HepG2 (cell line): ENCODE measurements around the gene AKT2. TPM values are rescaled to one million over a fixed set of nuclear protein-coding genes. Genes with fewer than 3 reads are reported as not detected.

Experiments
- ATAC-seq: fragments of 200-7000 bp; cut with Tn5 transposase; 3 replicates; pipeline ENCODE4 v1.9.1; 2020; ENCODE audit warnings: mild to moderate bottlenecking, moderate library complexity
- BruUV-seq: library from RNA; stranded (reverse); fragments of 400-500 nt; replicated peaks from 2 replicates; lab custom pipeline; 2021; lab: Mats Ljungman, UMichigan
- CTCF ChIA-PET: fragments of 300-600 bp; formaldehyde crosslinking; extraction: SDS; loops from one replicate; lab custom pipeline; 2021; ENCODE audit warnings: low total read pairs, inconsistent platforms, low intra/inter-chr PET ratio; lab: Yijun Ruan, JAX
- POLR2A ChIA-PET: fragments of 350-600 bp; sonication (Branson Sonifier 250); formaldehyde crosslinking; loops from one replicate; lab custom pipeline; 2020; ENCODE audit warnings: antibody characterized with exemption, inconsistent platforms; lab: Yijun Ruan, JAX
- DNase-seq: peaks from one replicate; pipeline ENCODE4 v3.0.0-alpha.2; 2015; ENCODE audit warnings: low spot score
- FAIRE-seq: peaks from 3 replicates; lab custom pipeline; 2011; peaks lifted over from hg19 to GRCh38; lab: Jason Lieb, UNC
- H2AFZ ChIP-seq: one replicate; pipeline ENCODE4 v1.6.1; 2011; ENCODE audit warnings: low read length, inconsistent platforms
- H3K27ac ChIP-seq: fragments of 300-600 bp; 3 replicates; pipeline ENCODE4 v1.8.0; 2011; ENCODE audit warnings: mixed run types, mild to moderate bottlenecking, mixed read lengths, low read length, inconsistent platforms; ENCODE audit not compliant: insufficient read depth; ENCODE audit errors: extremely low read length
- H3K27me3 ChIP-seq, 2 experiments: fragments of 200-600 bp in 1 of 2; 2 replicates in 1 of 2; 3 replicates in 1 of 2; pipeline versions ENCODE4 v1.6.0 to v1.8.0; 2011; ENCODE audit warnings: low read length in 2 of 2, mild to moderate bottlenecking in 2 of 2, moderate library complexity in 2 of 2, inconsistent platforms in 1 of 2; ENCODE audit not compliant: insufficient read depth in 2 of 2, control insufficient read depth in 1 of 2
- H3K36me3 ChIP-seq, 2 experiments: fragments of 200-600 bp in 1 of 2; replicated peaks in 1 of 2; 2 replicates in 1 of 2; 3 replicates in 1 of 2; pipeline versions ENCODE4 v1.5.1 to v1.8.0; 2011; ENCODE audit warnings: low read length in 2 of 2, inconsistent platforms in 1 of 2; ENCODE audit not compliant: insufficient read depth in 2 of 2, control insufficient read depth in 1 of 2
- H3K4me1 ChIP-seq: 2 replicates; pipeline ENCODE4 v1.5.1; 2012; ENCODE audit warnings: low read length, inconsistent platforms; ENCODE audit not compliant: insufficient read depth
- H3K4me2 ChIP-seq: 2 replicates; pipeline ENCODE4 v1.6.0; 2011; ENCODE audit warnings: low read depth, low read length, inconsistent platforms
- H3K4me3 ChIP-seq, 3 experiments: fragments of 200-600 bp in 1 of 3; sonication (generic), shearing (Covaris generic) in 1 of 3; replicated peaks in 1 of 3; 2 replicates each; pipeline ENCODE4 v1.5.1; 2011 to 2016; ENCODE audit warnings: low read length in 3 of 3, inconsistent platforms in 2 of 3, low read depth in 2 of 3, mild to moderate bottlenecking in 2 of 3, control low read depth in 1 of 3, mixed read lengths in 1 of 3; ENCODE audit not compliant: insufficient read depth in 1 of 3
- H3K79me2 ChIP-seq: one replicate; pipeline ENCODE4 v1.6.1; 2011; ENCODE audit warnings: low read length, inconsistent platforms; ENCODE audit not compliant: insufficient read depth
- H3K9ac ChIP-seq: 2 replicates; pipeline ENCODE4 v1.6.0; 2011; ENCODE audit warnings: mild to moderate bottlenecking, low read depth, low read length, inconsistent platforms; ENCODE audit not compliant: insufficient read depth
- H3K9me3 ChIP-seq: 2 replicates; pipeline ENCODE4 v1.5.1; 2012; ENCODE audit warnings: mild to moderate bottlenecking, low read length
- H4K20me1 ChIP-seq: 2 replicates; pipeline ENCODE4 v1.6.0; 2011; ENCODE audit warnings: inconsistent platforms, mild to moderate bottlenecking, low read length, moderate library complexity; ENCODE audit not compliant: insufficient read depth
- AKAP8 ChIP-seq: sonication (generic); formaldehyde crosslinking; IDR thresholded peaks from 2 replicates; pipeline ENCODE4 v1.5.1; 2020; ENCODE audit warnings: mild to moderate bottlenecking, missing genetic modification reagents
- ATF7-NPFF ChIP-seq: sonication (generic); formaldehyde crosslinking; IDR thresholded peaks from 2 replicates; pipeline ENCODE4 v1.8.1; 2023; ENCODE audit warnings: mild to moderate bottlenecking, low read depth, missing genetic modification reagents, moderate library complexity
- HNRNPLL ChIP-seq: fragments of 200-400 bp; formaldehyde crosslinking; IDR thresholded peaks from 2 replicates; pipeline ENCODE4 v1.6.1; 2017; ENCODE audit warnings: mild to moderate bottlenecking, low read depth, low read length; ENCODE audit not compliant: poor library complexity, severe bottlenecking
- HOXD1 ChIP-seq: sonication (generic); formaldehyde crosslinking; IDR thresholded peaks from 2 replicates; pipeline ENCODE4 v1.5.0; 2020; ENCODE audit warnings: missing genetic modification reagents
- SALL1 ChIP-seq: sonication (generic); formaldehyde crosslinking; IDR thresholded peaks from 2 replicates; pipeline ENCODE4 v1.8.0; 2022; ENCODE audit warnings: mild to moderate bottlenecking, missing genetic modification reagents
- WGBS: methylation state at CpG from one replicate; pipeline ENCODE4 v1.1.6; 2017; ENCODE audit warnings: low lambda C conversion rate; 5-methylcytosine and 5-hydroxymethylcytosine counted together
- in situ Hi-C: cut with HindIII; loops from 2 replicates; pipeline ENCODE4 v1.10.0; 2017; ENCODE audit warnings: low pct_unique_long_range_greater_than_20kb; ENCODE audit not compliant: extremely low pct_ligation_motif_present
- intact Hi-C: fragments of 100-400 bp; cut with micrococcal nuclease; formaldehyde crosslinking; loops from one replicate; pipeline ENCODE4 v1.10.0; 2022; ENCODE audit not compliant: unreplicated experiment
- polyA plus RNA-seq, 8 experiments: library from polyadenylated mRNA; depleted of rRNA in 3 of 8; stranded (reverse) in 7 of 8; unstranded in 1 of 8; fragments of >200 nt; fragmentation: Illumina TruSeq in 4 of 8; extraction: Trizol in 4 of 8; gene quantifications; 2 replicates each; pipeline versions ENCODE4 v1.2.1 to v1.2.3, GENCODE V29; 2011 to 2016; ENCODE audit warnings: low read depth in 4 of 8, missing spikeins in 1 of 8, mixed read lengths in 1 of 8; ENCODE audit not compliant: insufficient read depth in 1 of 8
- total RNA-seq, 5 experiments: library from RNA; depleted of rRNA; stranded (reverse); fragments of >200 nt; fragmentation: Illumina TruSeq; extraction: Trizol; gene quantifications; 2 replicates each; pipeline ENCODE4 v1.2.3, GENCODE V29; 2016; ENCODE audit warnings: low read depth in 1 of 5
- TF ChIP-seq, protein P1 (sequence below): sonication (generic); formaldehyde crosslinking; IDR thresholded peaks from 2 replicates; pipeline ENCODE4 v1.5.1; 2020; ENCODE audit warnings: mild to moderate bottlenecking, missing genetic modification reagents, moderate library complexity
- TF ChIP-seq, protein P2 (sequence below): sonication (generic); formaldehyde crosslinking; conservative IDR thresholded peaks from 2 replicates; pipeline ENCODE4 v1.8.0; 2022; ENCODE audit warnings: missing genetic modification reagents
- TF ChIP-seq, protein P3 (sequence below): sonication (generic); formaldehyde crosslinking; IDR thresholded peaks from 2 replicates; pipeline ENCODE4 v1.4.0; 2020; ENCODE audit warnings: low read depth, missing genetic modification reagents

AKT2 gene
- total and polyA plus RNA-seq, 2 of the 13 experiments (the other 11 are each of a cell fraction or from before 2014, with no cell fraction given) = 82.1 to 173 TPM

DNA sequence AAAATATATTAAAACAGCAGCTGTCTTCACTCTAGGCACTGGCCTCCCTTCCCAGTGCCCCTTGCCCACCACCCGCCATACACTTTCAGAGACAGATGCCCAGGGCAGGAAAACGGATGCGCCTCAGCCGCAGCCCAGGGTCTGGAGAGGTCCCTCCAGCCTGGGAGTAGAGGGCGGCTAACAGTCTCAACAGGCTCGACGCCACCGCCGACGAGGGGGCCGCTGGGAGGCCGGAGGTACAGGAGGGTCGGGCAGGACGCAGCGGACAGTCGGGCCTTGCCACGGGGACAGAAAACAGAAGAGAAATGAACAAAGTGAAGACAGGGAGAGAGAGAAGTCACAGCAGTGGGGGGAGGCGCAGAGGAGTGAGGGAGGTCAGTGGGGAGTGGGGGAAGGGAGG is 35.9 kb upstream of the AKT2 start (continued):
- TF ChIP-seq, protein P1, sequence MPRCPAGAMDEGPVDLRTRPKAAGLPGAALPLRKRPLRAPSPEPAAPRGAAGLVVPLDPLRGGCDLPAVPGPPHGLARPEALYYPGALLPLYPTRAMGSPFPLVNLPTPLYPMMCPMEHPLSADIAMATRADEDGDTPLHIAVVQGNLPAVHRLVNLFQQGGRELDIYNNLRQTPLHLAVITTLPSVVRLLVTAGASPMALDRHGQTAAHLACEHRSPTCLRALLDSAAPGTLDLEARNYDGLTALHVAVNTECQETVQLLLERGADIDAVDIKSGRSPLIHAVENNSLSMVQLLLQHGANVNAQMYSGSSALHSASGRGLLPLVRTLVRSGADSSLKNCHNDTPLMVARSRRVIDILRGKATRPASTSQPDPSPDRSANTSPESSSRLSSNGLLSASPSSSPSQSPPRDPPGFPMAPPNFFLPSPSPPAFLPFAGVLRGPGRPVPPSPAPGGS (CRISPR knock-in tag) = no peak
- no peak for TF ChIP-seq HOXD1 (CRISPR knock-in tag)

DNA sequence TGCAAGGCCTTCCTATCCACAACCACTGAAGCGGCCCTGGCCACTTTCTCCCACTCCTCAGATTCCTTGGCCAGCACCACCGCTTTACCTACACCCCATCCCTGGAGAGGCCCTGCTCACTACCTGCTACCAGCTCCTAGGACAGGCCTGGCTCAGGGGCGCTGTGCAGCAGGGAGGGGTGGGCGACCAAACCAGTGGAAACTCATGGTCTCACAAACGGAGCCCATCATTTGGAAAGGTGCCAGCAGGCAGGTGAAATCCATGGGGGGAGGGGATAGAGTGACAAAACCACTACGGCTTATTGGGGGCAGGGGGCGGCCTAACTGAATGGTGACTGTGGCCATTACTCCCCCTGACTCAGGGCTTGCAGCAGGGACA is 35.4 kb upstream of the AKT2 start:
- Histone ChIP-seq H3K27ac (no peak overlapping the region), H3K27me3 (no peaks in the 10 kb centered on the region), H3K4me3 (no peak overlapping the region), H3K4me1 (no peaks in the 10 kb centered on the region), H3K79me2 (no peaks in the 10 kb centered on the region), H2AFZ (no peak overlapping the region), H3K9me3 (no peaks in the 10 kb centered on the region), H3K4me2 (no peak overlapping the region), H3K36me3 (peaks cover 16 to 39% of the 10 kb centered on the region in 2 experiments), H4K20me1 (no peaks in the 10 kb centered on the region), H3K9ac (no peak overlapping the region)
- 96% methylated on average over 6 of the region's 7 CpGs for WGBS
- CTCF ChIA-PET = no interaction called here
- BruUV-seq = no TSS peak
- in situ Hi-C loops (no loop called here), intact Hi-C loops (no loop called here)
- TF ChIP-seq ATF7-NPFF (CRISPR knock-in tag) (no peak), AKAP8 (CRISPR knock-in tag) (no peak), HNRNPLL (no peak), SALL1 (CRISPR knock-in tag) (no peak)
- TF ChIP-seq, protein P2, sequence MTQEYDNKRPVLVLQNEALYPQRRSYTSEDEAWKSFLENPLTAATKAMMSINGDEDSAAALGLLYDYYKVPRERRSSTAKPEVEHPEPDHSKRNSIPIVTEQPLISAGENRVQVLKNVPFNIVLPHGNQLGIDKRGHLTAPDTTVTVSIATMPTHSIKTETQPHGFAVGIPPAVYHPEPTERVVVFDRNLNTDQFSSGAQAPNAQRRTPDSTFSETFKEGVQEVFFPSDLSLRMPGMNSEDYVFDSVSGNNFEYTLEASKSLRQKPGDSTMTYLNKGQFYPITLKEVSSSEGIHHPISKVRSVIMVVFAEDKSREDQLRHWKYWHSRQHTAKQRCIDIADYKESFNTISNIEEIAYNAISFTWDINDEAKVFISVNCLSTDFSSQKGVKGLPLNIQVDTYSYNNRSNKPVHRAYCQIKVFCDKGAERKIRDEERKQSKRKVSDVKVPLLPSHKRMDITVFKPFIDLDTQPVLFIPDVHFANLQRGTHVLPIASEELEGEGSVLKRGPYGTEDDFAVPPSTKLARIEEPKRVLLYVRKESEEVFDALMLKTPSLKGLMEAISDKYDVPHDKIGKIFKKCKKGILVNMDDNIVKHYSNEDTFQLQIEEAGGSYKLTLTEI (CRISPR knock-in tag) = no peak
- TF ChIP-seq, protein P3, sequence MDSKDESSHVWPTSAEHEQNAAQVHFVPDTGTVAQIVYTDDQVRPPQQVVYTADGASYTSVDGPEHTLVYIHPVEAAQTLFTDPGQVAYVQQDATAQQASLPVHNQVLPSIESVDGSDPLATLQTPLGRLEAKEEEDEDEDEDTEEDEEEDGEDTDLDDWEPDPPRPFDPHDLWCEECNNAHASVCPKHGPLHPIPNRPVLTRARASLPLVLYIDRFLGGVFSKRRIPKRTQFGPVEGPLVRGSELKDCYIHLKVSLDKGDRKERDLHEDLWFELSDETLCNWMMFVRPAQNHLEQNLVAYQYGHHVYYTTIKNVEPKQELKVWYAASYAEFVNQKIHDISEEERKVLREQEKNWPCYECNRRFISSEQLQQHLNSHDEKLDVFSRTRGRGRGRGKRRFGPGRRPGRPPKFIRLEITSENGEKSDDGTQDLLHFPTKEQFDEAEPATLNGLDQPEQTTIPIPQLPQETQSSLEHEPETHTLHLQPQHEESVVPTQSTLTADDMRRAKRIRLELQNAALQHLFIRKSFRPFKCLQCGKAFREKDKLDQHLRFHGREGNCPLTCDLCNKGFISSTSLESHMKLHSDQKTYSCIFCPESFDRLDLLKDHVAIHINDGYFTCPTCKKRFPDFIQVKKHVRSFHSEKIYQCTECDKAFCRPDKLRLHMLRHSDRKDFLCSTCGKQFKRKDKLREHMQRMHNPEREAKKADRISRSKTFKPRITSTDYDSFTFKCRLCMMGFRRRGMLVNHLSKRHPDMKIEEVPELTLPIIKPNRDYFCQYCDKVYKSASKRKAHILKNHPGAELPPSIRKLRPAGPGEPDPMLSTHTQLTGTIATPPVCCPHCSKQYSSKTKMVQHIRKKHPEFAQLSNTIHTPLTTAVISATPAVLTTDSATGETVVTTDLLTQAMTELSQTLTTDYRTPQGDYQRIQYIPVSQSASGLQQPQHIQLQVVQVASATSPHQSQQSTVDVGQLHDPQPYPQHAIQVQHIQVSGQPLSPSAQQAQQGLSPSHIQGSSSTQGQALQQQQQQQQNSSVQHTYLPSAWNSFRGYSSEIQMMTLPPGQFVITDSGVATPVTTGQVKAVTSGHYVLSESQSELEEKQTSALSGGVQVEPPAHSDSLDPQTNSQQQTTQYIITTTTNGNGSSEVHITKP = no peak
- FAIRE-seq (no peak), ATAC-seq (no peak), DNase-seq (no peak)
- POLR2A ChIA-PET = no interaction called here
